Ovary (tissue), 9 donors: ENCODE results near the gene MAST2. TPM values are rescaled to one million over a fixed set of nuclear protein-coding genes. Genes with fewer than 3 reads are reported as not detected.

Experiments used
- DNase-seq, 5 donors: peaks; one replicate each; pipeline ENCODE4 v3.0.0-alpha.2; 2019 to 2020
- H3K27ac ChIP-seq, 2 donors: fragments of 200-600 bp; one replicate each; pipeline versions ENCODE4 v1.5.1 to v1.8.0; 2019 to 2022
- H3K27me3 ChIP-seq: fragments of 200-600 bp; one replicate; pipeline ENCODE4 v1.8.0; 2022
- H3K36me3 ChIP-seq: fragments of 200-600 bp; sonication (generic); one replicate; pipeline ENCODE4 v1.5.1; 2019
- H3K4me1 ChIP-seq: one replicate; pipeline ENCODE4 v1.8.1; 2013; ENCODE audit warnings: mild to moderate bottlenecking, moderate library complexity; ENCODE audit not compliant: insufficient read depth
- H3K4me3 ChIP-seq: fragments of 200-600 bp; sonication (generic); one replicate; pipeline ENCODE4 v1.5.1; 2017
- H3K9me3 ChIP-seq, 2 donors: fragments of 200-600 bp in 1 of 2; sonication (generic) in 1 of 2; one replicate each; pipeline versions ENCODE4 v1.5.1 to v1.8.1; 2013 to 2019; ENCODE audit warnings: mild to moderate bottlenecking in 1 of 2, moderate library complexity in 1 of 2
- EP300 ChIP-seq: sonication (generic); formaldehyde crosslinking; IDR thresholded peaks from one replicate; pipeline ENCODE4 v1.6.1; 2017; ENCODE audit warnings: antibody characterized with exemption
- POLR2A ChIP-seq: fragments of 450-650 bp; IDR thresholded peaks from one replicate; pipeline ENCODE4 v1.6.1; 2017; ENCODE audit warnings: antibody characterized with exemption, mild to moderate bottlenecking, moderate library complexity
- WGBS, 3 donors: extraction: QIAGEN DNeasy Blood & Tissue Kit in 1 of 3; methylation state at CpG; one replicate each; pipeline versions ENCODE4 v1.1.5 to v1.1.7; 2013 to 2017; 5-methylcytosine and 5-hydroxymethylcytosine counted together
- intact Hi-C, 4 donors: fragments of 100-400 bp; cut with DNase I; formaldehyde crosslinking; loops; one replicate each; pipeline versions ENCODE4 v1.11.0 to v1.15.1; 2022 to 2023
- polyA plus RNA-seq, 2 donors: library from polyadenylated mRNA; stranded (reverse); fragments of 200-250 nt in 1 of 2; fragments of 350-450 nt in 1 of 2; fragmentation: Illumina TruSeq in 1 of 2; extraction: RNeasy Lipid Tissue Mini Kit (QIAGEN cat#74804) in 1 of 2; gene quantifications; one replicate each; pipeline ENCODE4 v1.2.3, GENCODE V29; 2013 to 2014
- total RNA-seq, 7 donors: library from RNA; depleted of rRNA in 2 of 7; stranded (reverse); fragments of >200 nt in 2 of 7; fragmentation: NEBNext Ultra II Directional in 3 of 7; extraction: Animal tissue kit (Norgen Biotek cat#: 25700) in 3 of 7; gene quantifications; one replicate each; pipeline versions ENCODE4 v1.1.0 to v1.2.4, GENCODE V29; 2016 to 2023
- TF ChIP-seq, protein P1 (sequence below), 3 donors: fragments of 450-650 bp in 2 of 3; fragments of 200-600 bp in 1 of 3; IDR thresholded peaks; one replicate each; pipeline versions ENCODE4 v1.5.1 to v1.8.0; 2016 to 2022; ENCODE audit warnings: antibody characterized with exemption in 3 of 3, mild to moderate bottlenecking in 1 of 3
- donor health status: DM: no; HTN: no; CAD: no; lungs with moderate emphysema.
- donor health status: DM: no; HTN: no; CAD: no.
- donor health status: Bipolar disorder and iron deficiency.
- donor health status: DM: yes; HTN: yes; CAD: no.
- donor health status: DM: no; HTN: no; CAD: no.
- donor health status: DM: yes; HTN: yes; CAD: no.

The MAST2 gene
- total and polyA plus RNA-seq, 9 donors, result 22.6 to 50.4 (median 31.7) TPM

DNA sequence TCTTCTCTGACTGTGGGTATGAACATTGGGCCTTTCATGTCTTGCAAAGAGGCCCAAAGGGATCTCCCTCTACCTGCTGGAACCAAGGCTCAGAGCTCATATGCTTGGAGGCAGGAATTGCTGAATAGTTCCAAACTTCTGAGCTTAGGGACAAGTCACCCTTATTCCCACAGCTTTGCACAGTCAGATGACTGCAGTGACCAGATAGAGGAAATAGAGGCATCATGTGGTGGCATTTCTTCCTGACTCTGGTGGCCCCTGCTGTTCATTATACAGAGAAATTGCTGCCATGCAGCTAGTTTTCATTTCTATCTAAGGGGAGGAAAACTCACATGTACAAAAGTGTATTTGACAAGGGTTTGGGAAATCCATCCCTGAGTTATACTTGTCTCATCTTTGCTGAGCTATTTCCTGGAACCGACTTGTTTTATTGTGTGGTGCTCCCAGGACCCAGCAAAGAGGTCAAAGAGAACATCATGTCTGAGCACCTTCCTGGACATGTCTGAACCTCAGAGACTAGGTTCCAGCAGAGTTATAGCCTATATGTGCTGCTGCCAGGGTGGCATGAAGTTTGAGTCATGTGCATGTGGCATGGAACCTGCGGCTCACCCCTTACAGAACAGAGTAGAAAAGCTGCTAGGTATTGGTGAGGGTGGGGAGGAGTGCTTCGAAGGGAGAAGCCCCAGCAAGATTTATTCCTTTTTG, 197.8 kb downstream of the MAST2 start:
- WGBS, 3 donors, result 91 to 93% (median 92%) methylated on average over 3 of the region's 3 CpGs
- TF ChIP-seq, protein P1, sequence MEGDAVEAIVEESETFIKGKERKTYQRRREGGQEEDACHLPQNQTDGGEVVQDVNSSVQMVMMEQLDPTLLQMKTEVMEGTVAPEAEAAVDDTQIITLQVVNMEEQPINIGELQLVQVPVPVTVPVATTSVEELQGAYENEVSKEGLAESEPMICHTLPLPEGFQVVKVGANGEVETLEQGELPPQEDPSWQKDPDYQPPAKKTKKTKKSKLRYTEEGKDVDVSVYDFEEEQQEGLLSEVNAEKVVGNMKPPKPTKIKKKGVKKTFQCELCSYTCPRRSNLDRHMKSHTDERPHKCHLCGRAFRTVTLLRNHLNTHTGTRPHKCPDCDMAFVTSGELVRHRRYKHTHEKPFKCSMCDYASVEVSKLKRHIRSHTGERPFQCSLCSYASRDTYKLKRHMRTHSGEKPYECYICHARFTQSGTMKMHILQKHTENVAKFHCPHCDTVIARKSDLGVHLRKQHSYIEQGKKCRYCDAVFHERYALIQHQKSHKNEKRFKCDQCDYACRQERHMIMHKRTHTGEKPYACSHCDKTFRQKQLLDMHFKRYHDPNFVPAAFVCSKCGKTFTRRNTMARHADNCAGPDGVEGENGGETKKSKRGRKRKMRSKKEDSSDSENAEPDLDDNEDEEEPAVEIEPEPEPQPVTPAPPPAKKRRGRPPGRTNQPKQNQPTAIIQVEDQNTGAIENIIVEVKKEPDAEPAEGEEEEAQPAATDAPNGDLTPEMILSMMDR (IDR thresholded peaks at IDR 0.05), result no peak
- TF ChIP-seq EP300 (no peak), POLR2A (no peak)
- Histone ChIP-seq H3K36me3 (no peaks in the 10 kb centered on the region), H3K4me1 (no peaks in the 10 kb centered on the region), H3K9me3 (no peaks in the 10 kb centered on the region), H3K4me3 (no peak overlapping the region), H3K27ac (no peak overlapping the region), H3K27me3 (no peaks in the 10 kb centered on the region)
- no peak for DNase-seq
- intact Hi-C loops, result no loop called here

- WGBS, 3 donors, result 96 to 100% (median 99%) methylated on average over 3 of the region's 3 CpGs
These were observed 199.2 kb downstream of the MAST2 start for GRCh38 chr1:46002551-46003150.

GRCh38 chr1:46003315-46003714, 199.9 kb downstream of the MAST2 start:
- Histone ChIP-seq H3K4me3 (no peak overlapping the region), H3K9me3 (no peaks in the 10 kb centered on the region), H3K27me3 (no peaks in the 10 kb centered on the region), H3K4me1 (no peaks in the 10 kb centered on the region), H3K36me3 (no peaks in the 10 kb centered on the region), H3K27ac (no peak overlapping the region)
- no peak for DNase-seq
- TF ChIP-seq POLR2A, result no peak
- no peak for TF ChIP-seq EP300
- TF ChIP-seq, protein P1 (IDR thresholded peaks at IDR 0.05), result no peak
- WGBS, 3 donors, result 88 to 90% (median 90%) methylated on average over 5 of the region's 5 CpGs
- intact Hi-C loops, result no loop called here

More at GRCh38 chr1:46002551-46003150, 199.2 kb downstream of the MAST2 start:
- DNase-seq, result no peak
- no peaks in the 10 kb centered on the region for H3K36me3 ChIP-seq
- H3K9me3 ChIP-seq, result no peaks in the 10 kb centered on the region
- H3K4me3 ChIP-seq, result no peak overlapping the region
- H3K27ac ChIP-seq, result no peak overlapping the region
- TF ChIP-seq EP300 (no peak), POLR2A (no peak)
- TF ChIP-seq, protein P1 (IDR thresholded peaks at IDR 0.05), result no peak
- intact Hi-C loops, result no loop called here
- no peaks in the 10 kb centered on the region for H3K4me1 ChIP-seq
- no peaks in the 10 kb centered on the region for H3K27me3 ChIP-seq

DNA sequence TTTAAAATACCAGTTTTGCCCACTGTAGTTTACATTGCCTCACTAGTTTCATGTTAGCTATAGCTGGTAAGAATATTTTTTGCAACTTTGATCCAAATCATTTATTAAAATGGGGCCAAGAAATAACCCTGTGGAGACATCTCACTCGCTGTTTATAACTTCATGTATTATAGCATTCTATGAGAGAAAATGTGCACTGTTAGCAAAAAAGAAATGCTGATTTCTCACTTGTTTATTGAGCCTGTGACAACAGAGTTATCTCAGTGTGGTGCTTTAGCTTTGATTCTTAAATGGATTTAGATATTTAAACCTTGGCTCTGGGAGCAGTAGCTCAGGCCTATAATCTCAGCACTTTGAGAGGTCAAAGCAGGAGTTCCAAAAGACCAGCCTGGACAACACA, 201.1 kb downstream of the MAST2 start:
- intact Hi-C loops, result no loop called here
- no peak for DNase-seq
- WGBS, 3 donors, result 93 to 98% (median 96%) methylated on average over 1 of the region's 1 CpG
- Histone ChIP-seq H3K36me3 (no peaks in the 10 kb centered on the region), H3K9me3 (no peaks in the 10 kb centered on the region), H3K4me1 (no peaks in the 10 kb centered on the region), H3K27me3 (no peaks in the 10 kb centered on the region), H3K4me3 (no peak overlapping the region), H3K27ac (no peak overlapping the region)
- no peak for TF ChIP-seq POLR2A
- TF ChIP-seq, protein P1 (IDR thresholded peaks at IDR 0.05), result no peak
- no peak for TF ChIP-seq EP300
